Measurements from ENCODE around the gene TRIM61. TPM values are rescaled to one million over a fixed set of nuclear protein-coding genes. Genes with fewer than 3 reads are reported as not detected.
"Not testable (repeated sequence)": the region's sequence is repeated elsewhere in the genome, so short reads cannot be mapped to it uniquely, and the experiment has no call there.

TRIM61 gene
- polyA plus RNA-seq, 3 donors: 0.38 to 2.0 (median 1.2) TPM

DNA sequence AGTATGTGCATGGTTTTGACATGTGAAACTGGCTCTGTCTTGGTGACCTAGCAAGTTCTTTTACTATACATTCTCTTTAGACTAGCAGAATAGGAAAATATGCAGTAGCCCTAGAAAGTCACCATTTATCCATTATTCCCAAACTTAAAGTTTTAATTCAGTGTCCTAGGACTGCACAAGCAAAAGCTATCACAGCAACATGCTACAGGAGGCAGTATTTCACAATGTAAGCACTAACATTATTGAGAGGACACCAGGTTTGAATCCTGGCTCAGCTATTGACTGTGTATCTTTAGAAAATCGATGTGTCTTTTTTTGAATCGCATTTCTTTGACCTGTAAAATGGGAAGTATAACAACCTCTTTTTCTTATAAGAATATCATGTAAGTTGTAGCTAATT is 5.5 kb downstream of the TRIM61 start:
- WGBS, 3 donors: 88 to 94% (median 90%) methylated on average over 2 of the region's 2 CpGs
- not testable (repeated sequence) for H3K27ac ChIP-seq (ENCODE audit: low read depth, low read length)

- H3K27ac ChIP-seq (ENCODE audit: low read depth, low read length): no peak overlapping the region
- 83 to 87% (median 85%) methylated on average over 2 of the region's 2 CpGs for WGBS, 3 donors
Measured at GRCh38 chr4:164959896-164960295, 17.6 kb downstream of the TRIM61 start.

DNA sequence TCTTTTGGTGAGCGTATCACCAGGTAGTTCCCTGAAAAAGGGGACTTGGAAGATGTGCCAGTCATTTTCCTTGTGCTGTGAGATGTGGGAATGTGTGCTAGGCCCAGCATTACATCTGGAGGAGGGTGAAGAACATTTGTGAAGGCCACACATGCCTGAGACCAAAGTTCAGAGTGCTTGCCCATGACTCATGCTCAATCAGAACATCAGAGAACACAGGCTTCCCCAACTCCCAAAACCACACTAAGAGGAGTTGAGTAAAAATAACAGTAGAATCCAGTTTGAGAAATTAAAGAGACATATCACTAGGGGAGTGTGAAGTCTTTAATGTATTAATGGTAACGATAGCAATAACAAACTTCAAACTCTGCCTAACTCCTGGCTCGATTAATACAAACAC is 18.0 kb downstream of the TRIM61 start:
- H3K27ac ChIP-seq (ENCODE audit: low read depth, low read length): not testable (repeated sequence)
- 81 to 98% (median 90%) methylated on average over 2 of the region's 3 CpGs for WGBS, 3 donors

DNA sequence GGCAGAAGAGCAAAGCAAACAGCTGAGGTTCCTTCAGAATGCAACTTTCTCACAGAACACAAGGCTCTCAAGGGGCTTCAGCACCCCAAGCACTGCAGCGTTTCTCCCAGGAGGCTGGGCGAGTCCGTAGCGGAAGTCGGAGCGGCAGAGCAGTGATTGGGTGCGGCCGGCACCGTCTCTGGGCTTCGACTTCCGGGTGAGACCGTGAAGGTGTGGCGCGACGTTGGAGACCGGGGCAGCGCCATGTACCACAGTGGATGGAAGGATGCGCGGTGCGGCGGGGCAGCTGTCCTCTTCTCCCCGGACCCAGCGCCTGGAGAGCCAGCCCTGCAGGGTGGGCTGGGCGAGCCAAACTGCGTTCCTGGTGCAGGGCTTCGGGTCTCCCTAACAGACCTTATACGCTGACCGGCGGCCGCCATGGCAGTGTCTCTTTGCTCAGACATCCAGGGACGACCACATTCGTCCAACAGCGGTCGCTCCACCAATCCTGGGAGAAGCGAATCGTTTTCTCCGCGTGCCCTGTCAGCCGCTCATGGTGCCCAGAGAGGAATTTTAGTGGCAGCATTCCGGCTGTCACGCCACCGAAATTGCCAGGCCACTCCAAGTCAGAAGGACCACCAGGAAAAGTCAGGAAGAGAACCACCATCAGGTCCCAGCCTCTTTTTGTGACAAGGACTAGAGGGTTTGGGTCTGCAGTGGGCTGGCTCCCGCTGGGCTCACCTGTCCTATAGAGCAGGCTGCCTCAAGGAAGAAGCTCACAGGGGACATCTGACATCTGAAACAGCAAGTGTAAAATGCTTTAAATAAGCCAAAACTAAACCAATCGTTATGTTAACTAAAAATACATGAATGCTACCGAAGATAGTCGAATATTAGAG is 20.5 kb downstream of the TRIM61 start:
- H3K27ac ChIP-seq (ENCODE audit: low read depth, low read length): no peak overlapping the region
- 4 to 9% (median 9%) methylated on average over 46 of the region's 46 CpGs for WGBS, 3 donors

DNA sequence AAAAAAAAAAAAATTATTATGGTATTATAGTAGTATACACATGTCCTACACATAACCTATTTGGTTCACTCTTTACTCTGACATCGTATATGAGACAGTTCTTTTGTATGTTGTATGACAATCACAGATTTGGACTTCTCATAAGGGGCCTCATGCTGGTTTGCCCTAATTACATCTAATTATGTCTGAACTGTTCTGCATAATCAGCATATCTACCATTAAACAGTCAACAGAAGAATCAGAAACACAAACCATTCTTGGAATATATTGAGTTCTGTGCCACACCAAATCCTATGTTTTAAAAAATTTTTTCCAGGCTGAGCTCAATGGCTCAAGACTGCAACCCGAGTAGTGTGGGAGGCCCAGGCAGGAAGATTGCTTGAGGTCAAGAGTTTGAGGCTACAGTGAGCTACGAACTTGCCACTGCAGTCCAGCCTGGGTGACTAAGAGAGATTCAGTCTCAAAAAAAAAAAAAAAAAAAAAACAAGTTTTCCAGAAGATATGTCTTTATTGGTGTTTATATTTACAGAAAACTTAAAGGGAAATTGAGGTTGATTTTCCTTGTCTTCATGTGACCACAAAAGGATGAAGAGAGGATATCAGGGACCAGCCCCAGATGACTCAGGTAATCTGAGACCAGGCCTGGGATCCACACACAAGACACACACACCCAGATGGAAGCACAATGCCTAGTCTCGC is 22.2 kb downstream of the TRIM61 start:
- no peak overlapping the region for H3K27ac ChIP-seq (ENCODE audit: low read depth, low read length)
- WGBS, 3 donors: 87 to 96% (median 87%) methylated on average over 4 of the region's 4 CpGs

DNA sequence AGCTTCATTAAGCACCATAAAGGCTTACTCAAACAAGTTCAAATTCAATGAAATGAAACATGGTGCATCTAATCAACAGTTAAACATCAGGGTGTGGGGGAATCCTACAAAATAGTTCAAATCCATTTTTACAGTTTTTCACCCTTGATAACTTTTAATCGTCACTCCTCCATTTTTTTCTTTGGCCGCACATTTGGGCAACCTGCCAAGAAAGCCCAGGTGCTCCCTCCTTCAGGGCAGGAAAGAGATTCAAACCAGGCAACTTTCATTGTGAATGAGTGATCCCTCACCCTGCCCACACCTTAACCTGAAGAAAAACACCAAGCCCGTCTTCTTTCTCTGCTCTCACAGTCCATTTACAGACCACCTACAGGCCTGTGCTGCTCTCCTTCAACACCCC is 24.9 kb downstream of the TRIM61 start:
- no peak overlapping the region for H3K27ac ChIP-seq (ENCODE audit: low read depth, low read length)
- 53 to 63% (median 55%) methylated on average over 3 of the region's 3 CpGs for WGBS, 3 donors

DNA sequence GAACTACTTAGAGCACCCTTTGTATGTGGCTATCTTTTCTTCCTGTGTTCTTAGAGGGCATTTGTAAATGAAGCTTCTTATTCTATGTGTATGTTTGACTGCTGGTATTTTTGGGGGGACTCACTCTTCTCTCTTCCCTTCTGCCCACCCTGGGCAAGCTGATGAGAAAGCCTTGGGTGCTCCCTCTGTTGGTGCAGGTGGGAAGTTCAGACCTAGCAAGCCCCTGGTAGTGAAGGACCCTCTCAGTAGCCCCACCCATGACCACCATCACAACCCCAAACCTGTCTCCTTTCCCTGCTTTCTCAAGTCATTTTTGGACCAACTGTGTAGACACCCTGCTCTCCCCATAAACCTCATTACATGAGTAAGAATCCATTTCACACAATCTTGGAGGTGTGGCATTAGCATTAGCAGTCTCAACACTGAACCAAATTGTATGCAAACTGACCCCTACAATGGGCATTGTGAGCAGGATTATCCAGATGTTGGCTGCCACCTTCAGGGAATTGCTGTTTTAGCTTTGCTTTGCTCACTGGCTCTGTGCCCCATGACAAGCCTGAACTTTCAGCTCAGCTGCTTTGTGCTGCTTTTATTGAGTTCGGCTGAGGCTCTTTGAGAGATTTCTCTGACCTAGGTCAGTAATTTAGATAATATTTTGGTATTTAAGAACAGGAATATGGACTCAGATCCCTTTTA is 27.9 kb downstream of the TRIM61 start:
- WGBS, 3 donors: 33 to 44% (median 44%) methylated on average over 1 of the region's 1 CpG
- H3K27ac ChIP-seq (ENCODE audit: low read depth, low read length): no peak overlapping the region

DNA sequence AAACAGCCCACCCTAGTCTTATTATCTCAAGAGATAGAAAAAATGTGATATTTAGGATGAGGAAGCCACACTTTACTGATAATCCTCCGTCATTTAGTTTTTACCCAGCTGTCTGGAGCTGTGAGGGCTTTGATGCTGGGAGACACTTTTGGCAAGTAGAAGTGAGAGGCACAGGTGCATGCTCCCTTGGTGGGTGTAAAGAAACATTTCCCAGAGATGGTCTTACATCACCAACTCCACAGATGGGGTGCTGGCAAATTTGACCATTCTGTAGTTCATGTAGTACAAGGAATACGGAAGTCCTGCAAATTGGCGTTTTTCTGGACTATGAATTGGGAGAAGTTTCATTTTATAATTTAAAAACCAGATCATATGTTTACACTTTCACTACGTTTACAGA is 28.5 kb downstream of the TRIM61 start:
- 64 to 85% (median 81%) methylated on average over 4 of the region's 4 CpGs for WGBS, 3 donors
- no peak overlapping the region for H3K27ac ChIP-seq (ENCODE audit: low read depth, low read length)

DNA sequence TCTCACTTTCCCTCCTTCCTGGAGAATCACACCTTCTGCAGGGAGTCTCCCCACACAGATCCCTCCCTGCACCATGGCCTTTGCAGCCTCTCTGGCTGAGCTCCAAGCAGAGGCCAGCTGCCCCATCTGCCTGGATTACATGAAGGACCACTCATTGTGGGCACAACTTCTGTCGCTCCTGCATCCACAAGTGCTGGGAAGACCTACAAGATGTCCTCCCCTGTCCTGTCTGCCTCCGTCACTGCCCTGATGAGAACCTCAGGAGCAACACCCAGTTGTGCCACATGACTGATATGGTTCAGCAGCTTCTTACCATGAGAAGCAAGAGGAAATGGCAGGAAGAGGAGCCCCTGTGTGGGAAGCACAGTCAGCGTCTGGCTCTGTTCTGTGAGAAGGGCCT is 29.5 kb downstream of the TRIM61 start:
- not testable (repeated sequence) for H3K27ac ChIP-seq (ENCODE audit: low read depth, low read length)
- 65 to 85% (median 78%) methylated on average over 3 of the region's 3 CpGs for WGBS, 3 donors

GRCh38 chr4:164946810-164947209 is 30.6 kb downstream of the TRIM61 start:
- no peak overlapping the region for H3K27ac ChIP-seq (ENCODE audit: low read depth, low read length)
- 89 to 90% (median 89%) methylated on average over 5 of the region's 5 CpGs for WGBS, 3 donors

DNA sequence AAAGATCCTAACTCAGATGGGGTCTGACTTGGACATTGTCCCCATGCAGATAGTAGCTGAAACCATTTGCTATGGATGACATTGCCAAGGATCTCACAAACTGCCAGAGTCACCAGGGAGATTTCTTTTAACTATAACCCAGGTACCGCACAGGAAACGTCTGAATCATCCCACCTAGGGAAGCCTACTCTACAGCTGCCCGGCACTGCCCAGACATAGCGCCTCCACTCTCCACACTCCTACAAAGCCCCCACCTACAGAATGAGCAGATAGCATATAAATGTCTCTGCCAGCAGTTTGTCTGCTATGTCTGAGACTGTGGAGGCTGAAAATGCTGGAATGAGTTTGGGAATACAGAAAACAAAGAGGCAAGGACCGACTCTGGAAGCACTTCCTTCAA is 32.3 kb downstream of the TRIM61 start:
- H3K27ac ChIP-seq (ENCODE audit: low read depth, low read length): no peak overlapping the region
- WGBS, 3 donors: 62 to 69% (median 67%) methylated on average over 5 of the region's 5 CpGs

DNA sequence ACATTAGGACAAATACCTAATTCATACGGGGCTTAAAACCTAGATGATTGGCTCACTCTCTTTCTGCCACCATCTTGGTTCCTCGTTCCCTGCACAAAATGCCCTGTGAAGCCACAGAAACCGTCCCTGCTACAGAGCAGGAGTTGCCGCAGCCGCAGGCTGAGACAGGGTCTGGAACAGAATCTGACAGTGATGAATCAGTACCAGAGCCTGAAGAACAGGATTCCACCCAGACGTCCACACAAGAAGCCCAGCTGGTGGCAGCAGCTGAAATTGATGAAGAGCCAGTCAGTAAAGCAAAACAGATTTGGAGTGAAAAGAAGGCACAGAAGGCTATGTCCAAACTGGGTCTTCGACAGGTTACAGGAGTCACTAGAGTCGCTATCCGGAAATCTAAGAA is 34.3 kb downstream of the TRIM61 start:
- H3K27ac ChIP-seq (ENCODE audit: low read depth, low read length): no peak overlapping the region
- 72 to 83% (median 82%) methylated on average over 9 of the region's 9 CpGs for WGBS, 3 donors

- no peak overlapping the region for H3K27ac ChIP-seq (ENCODE audit: low read depth, low read length)
Measured at GRCh38 chr4:164937576-164938270, 39.7 kb downstream of the TRIM61 start.

- 68 to 85% (median 83%) methylated on average over 9 of the region's 9 CpGs for WGBS, 3 donors
- H3K27ac ChIP-seq (ENCODE audit: low read depth, low read length): not testable (repeated sequence)
Measured at GRCh38 chr4:164935865-164936606, 41.4 kb downstream of the TRIM61 start.

DNA sequence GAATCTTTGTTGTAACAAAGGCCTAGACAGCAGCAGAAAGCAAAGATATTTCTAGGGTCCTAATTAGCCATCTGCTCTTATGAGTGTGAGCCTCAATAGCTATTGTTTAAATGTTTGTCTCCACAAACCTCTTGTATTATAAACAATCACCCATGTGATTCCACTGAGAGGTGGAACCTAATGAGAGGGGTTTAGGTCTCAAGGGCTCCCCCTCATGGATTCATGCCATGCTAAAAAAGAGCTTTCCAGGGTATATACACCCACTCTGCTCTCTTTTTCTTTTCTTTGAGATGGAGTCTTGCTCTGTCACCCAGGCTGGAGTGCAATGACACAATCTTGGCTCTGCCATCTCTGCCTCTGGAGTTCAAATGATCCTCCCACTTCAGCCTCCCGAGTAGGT is 42.1 kb downstream of the TRIM61 start:
- 54 to 70% (median 63%) methylated on average over 1 of the region's 1 CpG for WGBS, 3 donors
- H3K27ac ChIP-seq (ENCODE audit: low read depth, low read length): no peak overlapping the region

GRCh38 chr4:164933244-164933643 is 44.2 kb downstream of the TRIM61 start:
- 90 to 94% (median 93%) methylated on average over 10 to 11 of the region's 11 CpGs for WGBS, 3 donors
- H3K27ac ChIP-seq (ENCODE audit: low read depth, low read length): no peak overlapping the region

- H3K27ac ChIP-seq (ENCODE audit: low read depth, low read length): no peak overlapping the region
- whole genome bisulfite sequencing, 3 donors: 73 to 86% (median 83%) methylated on average over 5 of the region's 5 CpGs
Measured at GRCh38 chr4:164931551-164932324, 45.7 kb downstream of the TRIM61 start.

Measured in adipose tissue (tissue), 3 donors.